GM19193 (cell line): ENCODE data around the gene NPBWR2.

Source experiments
- POLR2A ChIP-seq: IDR thresholded peaks from 4 replicates; pipeline ENCODE4 v1.6.1; 2011; ENCODE audit not compliant: insufficient read depth, insufficient read length; ENCODE audit errors: extremely low read depth

NPBWR2 gene

DNA sequence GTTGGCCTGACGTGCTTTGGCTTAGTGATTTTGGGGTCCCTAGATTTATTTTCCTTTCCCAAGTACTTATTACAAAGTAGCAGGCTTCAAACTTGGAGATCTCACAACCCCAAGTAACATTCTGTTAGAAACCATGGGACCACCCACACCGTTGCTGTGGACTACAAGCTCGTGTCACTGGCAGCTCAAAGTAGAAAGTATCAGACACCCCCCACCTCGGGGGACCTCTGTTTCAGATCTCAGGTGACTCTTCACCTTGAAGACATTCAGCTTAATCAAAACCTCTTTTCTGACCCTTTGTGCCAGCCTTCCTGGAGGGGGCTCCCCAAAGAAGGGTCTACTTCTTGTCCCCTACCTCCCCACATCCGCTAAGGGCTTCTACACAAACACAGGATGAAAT lies 41.2 kb upstream of the NPBWR2 start:
- TF ChIP-seq POLR2A, result no peak

DNA sequence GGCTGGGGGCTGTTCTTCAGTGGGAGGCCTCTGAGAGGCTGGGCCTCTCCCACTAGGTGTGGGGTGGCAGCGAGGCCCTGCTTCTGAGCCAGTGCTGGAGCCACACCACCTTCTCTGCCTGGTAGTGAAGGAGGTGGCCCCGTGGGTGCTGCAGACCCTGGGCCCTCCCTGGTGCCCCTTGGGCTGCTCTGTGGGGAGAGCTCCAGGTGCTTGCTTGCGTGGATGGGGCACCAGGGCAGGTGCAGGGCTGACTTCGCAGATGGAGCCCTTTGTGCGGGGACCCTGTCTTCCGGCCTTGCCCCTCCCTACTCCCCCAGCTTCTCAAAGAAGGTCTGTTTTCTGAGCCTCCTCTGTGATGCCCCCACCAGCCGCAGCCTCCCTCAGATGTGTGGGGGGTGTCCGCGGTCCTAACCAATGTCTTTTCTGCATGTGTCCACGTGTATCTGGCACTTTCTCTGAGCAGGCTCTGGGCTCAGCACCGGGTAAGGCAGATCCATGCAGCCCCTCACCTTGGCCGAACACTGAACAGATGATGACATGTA lies 39.6 kb upstream of the NPBWR2 start:
- no peak for TF ChIP-seq POLR2A

DNA sequence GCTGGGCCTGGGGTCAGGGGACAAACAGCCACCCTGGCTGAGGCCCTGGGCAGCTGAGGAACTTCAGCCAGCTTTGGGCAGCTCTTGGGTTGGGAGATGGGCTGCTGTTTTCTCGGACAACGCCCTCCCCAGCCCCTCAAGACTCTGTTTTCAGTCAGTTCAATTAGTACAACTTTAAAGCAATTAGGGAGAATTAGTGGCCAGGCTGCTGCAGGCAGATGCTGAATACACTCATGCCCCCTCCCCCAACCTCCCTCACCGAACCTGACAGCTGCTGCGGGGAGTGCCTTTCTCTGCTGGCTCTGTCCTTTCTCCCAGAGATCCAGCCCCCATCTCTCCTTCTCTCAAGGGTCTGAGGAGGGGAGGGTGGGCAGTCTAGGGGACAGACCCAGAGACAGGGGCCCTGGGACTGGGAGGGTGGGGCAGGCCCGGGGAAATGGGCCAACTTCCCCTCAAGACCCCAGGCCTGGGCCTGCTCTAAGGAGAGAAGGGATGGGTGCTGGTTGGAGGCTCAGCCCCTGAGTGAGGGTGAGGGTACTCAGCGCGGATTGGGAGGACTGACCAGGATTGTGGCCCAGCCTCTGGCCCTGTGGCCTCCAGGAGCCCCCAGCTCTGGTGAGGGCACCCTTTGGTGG lies 39.1 kb upstream of the NPBWR2 start:
- no peak for TF ChIP-seq POLR2A

DNA sequence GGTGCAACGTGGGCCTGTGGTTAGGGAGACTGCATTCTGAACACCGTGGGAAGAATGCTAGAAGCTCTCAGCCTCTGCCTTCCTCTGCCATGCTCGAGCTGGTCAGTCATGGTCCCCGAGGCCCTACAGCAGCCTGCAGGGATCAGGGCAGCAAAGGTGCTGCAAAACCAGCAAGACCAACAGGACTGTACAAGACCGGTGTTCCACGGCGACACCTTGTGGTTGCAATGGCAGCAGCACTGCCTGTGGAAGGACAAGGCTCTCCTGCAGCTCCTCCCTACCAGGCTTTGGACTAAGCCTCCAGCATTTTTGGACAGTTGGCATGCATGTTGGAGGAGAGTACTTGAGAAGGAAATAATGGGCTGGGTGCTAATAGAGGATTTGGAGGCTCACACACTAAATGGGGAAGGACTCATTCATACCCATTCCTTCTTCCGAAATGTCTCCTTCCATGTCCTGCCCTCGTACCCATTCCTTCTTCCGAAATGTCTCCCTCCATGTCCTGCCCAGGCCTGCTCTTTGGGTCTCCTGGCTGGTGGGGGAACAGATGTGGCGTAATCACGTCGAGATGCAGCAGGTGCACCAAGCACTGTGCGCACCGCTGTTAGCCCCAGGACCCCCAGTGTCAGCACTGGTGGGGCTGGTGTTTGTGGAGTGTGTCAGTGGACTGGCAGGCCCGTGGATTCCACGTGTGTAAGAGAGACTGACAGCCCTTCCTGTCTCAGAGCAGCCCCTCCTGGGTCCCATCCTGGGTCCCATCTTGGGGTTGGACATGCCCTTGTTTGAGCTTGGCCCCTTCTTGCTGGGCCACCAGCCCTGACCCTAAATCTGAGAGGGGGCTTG lies 38.3 kb upstream of the NPBWR2 start:
- TF ChIP-seq POLR2A, result no peak

DNA sequence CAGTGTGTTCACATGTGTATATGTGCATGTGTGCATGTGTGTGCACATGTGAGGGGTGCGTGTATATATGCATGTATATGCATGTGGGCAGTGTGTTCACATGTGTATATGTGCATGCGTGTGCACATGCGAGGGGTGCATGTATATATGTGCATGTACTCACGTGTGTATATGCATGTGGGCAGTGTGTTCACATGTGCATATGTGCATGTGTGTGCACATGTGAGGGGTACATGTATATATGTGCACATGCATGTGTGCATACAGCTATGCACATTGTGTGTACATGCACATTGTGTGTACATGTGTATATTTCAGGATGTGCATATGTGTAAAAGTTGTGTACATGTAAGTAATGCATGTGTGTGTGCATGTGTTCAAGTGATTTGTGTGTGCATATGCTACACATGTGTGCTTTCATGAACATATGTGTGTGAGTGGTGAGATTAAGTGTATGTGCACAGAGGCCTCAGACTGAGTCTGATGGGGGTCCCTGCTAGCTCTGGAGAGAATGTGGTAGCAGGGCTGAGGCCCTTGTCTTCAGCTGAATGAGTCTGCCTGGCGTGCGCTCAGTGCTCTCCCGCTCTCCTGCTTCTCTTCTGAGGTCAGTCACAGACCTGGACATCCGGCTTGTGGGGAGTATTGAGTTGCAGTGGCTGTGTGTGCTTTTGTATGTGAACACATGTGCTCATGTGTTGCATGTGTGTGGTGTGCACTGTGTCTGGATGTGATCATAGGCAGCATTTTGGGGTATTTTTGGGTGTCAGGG lies 37.0 kb upstream of the NPBWR2 start:
- no peak for TF ChIP-seq POLR2A

- no peak for TF ChIP-seq POLR2A
Observed at GRCh38 chr20:64143018-64143801, 35.8 kb upstream of the NPBWR2 start.

- TF ChIP-seq POLR2A, result no peak
Observed at GRCh38 chr20:64142590-64142989, 35.2 kb upstream of the NPBWR2 start.

GRCh38 chr20:64140956-64141355 lies 33.6 kb upstream of the NPBWR2 start:
- TF ChIP-seq POLR2A, result no peak

- no peak for TF ChIP-seq POLR2A
Observed at GRCh38 chr20:64140061-64140931, 32.9 kb upstream of the NPBWR2 start.

- no peak for TF ChIP-seq POLR2A
Observed at GRCh38 chr20:64139199-64140060, 32.1 kb upstream of the NPBWR2 start.

DNA sequence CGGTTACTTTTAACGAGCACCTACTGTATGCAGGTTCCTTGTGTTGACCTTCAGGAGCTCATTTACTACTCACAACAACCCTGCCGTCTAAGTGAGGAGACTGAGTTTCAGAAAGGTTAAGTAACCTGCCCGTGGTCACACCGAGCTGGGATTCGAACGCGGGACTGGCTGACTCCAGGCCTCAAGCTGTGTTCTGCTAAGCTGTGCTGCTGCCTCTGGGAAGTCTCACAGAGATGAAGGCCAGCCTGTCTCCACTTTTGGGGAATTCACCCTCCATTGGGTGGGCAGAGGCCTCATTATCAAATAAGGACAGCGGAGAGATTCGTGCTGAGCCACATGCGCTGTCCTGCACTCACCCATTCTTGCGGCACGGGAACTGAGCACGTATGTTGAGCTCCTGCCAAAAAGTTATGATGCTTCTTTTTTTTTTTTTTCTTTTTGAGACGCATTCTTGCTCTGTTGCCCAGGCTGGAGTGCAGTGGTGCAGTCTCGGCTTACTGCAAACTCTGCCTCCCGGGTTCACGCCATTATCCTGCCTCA lies 31.0 kb upstream of the NPBWR2 start:
- no peak for TF ChIP-seq POLR2A

DNA sequence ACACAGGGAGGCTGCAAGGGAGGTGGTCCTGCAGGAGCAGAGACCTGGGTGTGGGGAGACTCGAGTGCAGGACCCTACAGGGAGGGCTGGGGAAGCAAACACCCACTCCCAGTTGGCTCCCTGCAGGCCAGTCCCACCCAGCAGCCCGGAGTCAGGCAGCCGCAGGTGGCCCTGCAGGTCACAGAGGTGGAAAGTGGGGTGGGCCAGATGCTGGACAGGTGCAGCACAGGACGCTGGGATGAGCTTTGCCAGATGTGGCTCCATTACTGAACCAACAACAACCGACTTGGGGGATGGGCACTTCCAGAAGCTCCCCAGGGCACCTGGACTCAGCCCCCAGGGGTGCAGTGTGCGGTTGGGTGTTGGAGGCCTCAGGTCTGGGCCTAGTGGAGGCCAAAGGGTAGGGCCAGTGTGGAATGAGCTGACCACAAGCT lies 30.2 kb upstream of the NPBWR2 start:
- TF ChIP-seq POLR2A, result no peak
